BE2C (cell line): ENCODE data around the gene MED23.

ENCODE experiments used
- DNase-seq: peaks from one replicate; pipeline ENCODE4 v3.0.0-alpha.2; 2020
- H3K27me3 ChIP-seq: fragments of 250-450 bp; sonication (Bioruptor Pico); 2 replicates; pipeline ENCODE4 v1.5.1; 2020; ENCODE audit warnings: mild to moderate bottlenecking
- H3K36me3 ChIP-seq: fragments of 250-450 bp; sonication (Bioruptor Pico); 2 replicates; pipeline ENCODE4 v1.5.1; 2020; ENCODE audit warnings: mild to moderate bottlenecking
- H3K4me1 ChIP-seq: fragments of 250-450 bp; sonication (Bioruptor Pico); 2 replicates; pipeline ENCODE4 v1.5.1; 2020
- H3K4me3 ChIP-seq: 2 replicates; pipeline ENCODE4 v1.5.1; 2011; ENCODE audit warnings: low read depth, low read length
- H3K9me3 ChIP-seq: fragments of 250-450 bp; sonication (Bioruptor Pico); 2 replicates; pipeline ENCODE4 v1.5.1; 2020
- CTCF ChIP-seq: IDR thresholded peaks from 2 replicates; pipeline ENCODE4 v1.5.1; 2012; ENCODE audit warnings: mild to moderate bottlenecking, low read depth, low read length

MED23 gene

DNA sequence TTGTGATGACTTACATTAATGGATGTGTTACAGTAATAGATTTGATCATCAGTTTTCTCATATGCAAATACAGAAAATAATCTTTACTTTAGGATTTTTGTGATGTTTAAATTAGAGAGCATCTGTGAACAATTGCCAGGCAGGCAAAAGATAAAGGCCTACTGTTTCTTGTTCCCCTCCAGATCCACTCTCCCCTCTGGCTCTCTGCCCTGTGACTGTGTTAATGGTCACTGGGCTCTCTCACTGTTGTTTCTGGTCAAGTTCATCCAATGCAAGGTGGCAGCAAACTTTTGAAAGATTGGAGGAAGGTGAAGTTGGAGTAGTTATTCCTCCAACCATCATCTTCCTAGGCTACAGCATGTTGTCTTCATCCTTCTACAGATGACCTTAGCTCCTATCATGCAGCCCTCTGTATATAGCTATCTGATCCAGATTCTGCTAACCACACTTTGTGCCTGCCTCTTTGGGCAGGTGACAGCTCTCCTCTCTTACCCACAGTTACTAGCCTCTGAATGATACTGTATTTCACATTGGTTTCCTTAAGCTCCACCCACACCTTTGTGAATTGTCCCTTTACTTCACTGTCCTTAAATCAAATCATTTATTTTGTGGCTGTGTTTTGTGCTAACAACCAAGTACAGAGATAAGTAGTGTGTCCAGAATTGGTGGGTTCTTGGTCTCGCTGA, 103.9 kb downstream of the MED23 start:
- H3K4me1 ChIP-seq, result no peaks in the 10 kb centered on the region
- H3K36me3 ChIP-seq, result no peaks in the 10 kb centered on the region
- H3K27me3 ChIP-seq, result no peaks in the 10 kb centered on the region
- H3K4me3 ChIP-seq, result no peak overlapping the region
- no peak for TF ChIP-seq CTCF
- H3K9me3 ChIP-seq, result no peaks in the 10 kb centered on the region
- no peak for DNase-seq
